CD4-positive, alpha-beta T cell treated with Interleukin-12 subunit alpha and Interleukin-12 subunit beta, for 1 hour (primary cell): Measurements from ENCODE around the gene RHCG.
A peak's percentile ranks its signal among the peaks of the same experiment; 100 is the strongest.
"Not testable (repeated sequence)": the region's sequence is repeated elsewhere in the genome, so short reads cannot be mapped to it uniquely, and the experiment has no call there.

Experiments used
- DNase-seq: peaks from one replicate; pipeline ENCODE4 v3.0.0-alpha.2; 2020

Gene RHCG

GRCh38 chr15:89475661-89476060 lies 20.7 kb downstream of the RHCG start:
- DNase-seq = no peak

GRCh38 chr15:89472785-89473256 lies 23.6 kb downstream of the RHCG start:
- peak; percentile 12 for DNase-seq

- DNase-seq = no peak
Measured at GRCh38 chr15:89469426-89470096, 26.8 kb downstream of the RHCG start.

GRCh38 chr15:89468813-89469212 lies 27.6 kb downstream of the RHCG start:
- not testable (repeated sequence) for DNase-seq

GRCh38 chr15:89463113-89463512 lies 33.3 kb downstream of the RHCG start:
- DNase-seq = no peak

- DNase-seq = no peak
Measured at GRCh38 chr15:89462198-89462912, 34.0 kb downstream of the RHCG start.

- no peak for DNase-seq
Measured at GRCh38 chr15:89461386-89461785, 35.0 kb downstream of the RHCG start.

- no peak for DNase-seq
Measured at GRCh38 chr15:89460048-89460447, 36.3 kb downstream of the RHCG start.

- DNase-seq = no peak
Measured at GRCh38 chr15:89459271-89460038, 36.9 kb downstream of the RHCG start.

GRCh38 chr15:89458440-89458839 lies 37.9 kb downstream of the RHCG start:
- DNase-seq = no peak

GRCh38 chr15:89457086-89457485 lies 39.3 kb downstream of the RHCG start:
- DNase-seq = no peak

GRCh38 chr15:89455535-89455934 lies 40.8 kb downstream of the RHCG start:
- DNase-seq = no peak

GRCh38 chr15:89452330-89452836 lies 44.0 kb downstream of the RHCG start:
- DNase-seq = no peak

GRCh38 chr15:89451846-89452245 lies 44.5 kb downstream of the RHCG start:
- DNase-seq = no peak

- no peak for DNase-seq
Measured at GRCh38 chr15:89450076-89451006, 46.0 kb downstream of the RHCG start.

- no peak for DNase-seq
Measured at GRCh38 chr15:89448825-89449224, 47.6 kb downstream of the RHCG start.

GRCh38 chr15:89447676-89448075 lies 48.7 kb downstream of the RHCG start:
- no peak for DNase-seq

- DNase-seq = no peak
Measured at GRCh38 chr15:89446255-89446891, 50.0 kb downstream of the RHCG start.

GRCh38 chr15:89445518-89445917 lies 50.9 kb downstream of the RHCG start:
- no peak for DNase-seq

- DNase-seq = no peak
Measured at GRCh38 chr15:89444241-89445225, 51.9 kb downstream of the RHCG start.

- no peak for DNase-seq
Measured at GRCh38 chr15:89443581-89443980, 52.8 kb downstream of the RHCG start.
